Stimulated activated CD8-positive, alpha-beta memory T cell treated with anti-CD3 and anti-CD28 coated beads, Interleukin-4, amount 100 ng/mL, for 48 hours (primary cell): ENCODE measurements around the gene TBC1D14.

Experiments used
- DNase-seq: peaks from one replicate; pipeline ENCODE4 v3.0.0-alpha.2; 2020

The TBC1D14 gene

GRCh38 chr4:7027284-7027683 lies 117.7 kb downstream of the TBC1D14 start:
- DNase-seq: no peak

- DNase-seq: no peak
These were observed 118.3 kb downstream of the TBC1D14 start for GRCh38 chr4:7027913-7028312.

- DNase-seq: no peak
These were observed 119.6 kb downstream of the TBC1D14 start for GRCh38 chr4:7029212-7029611.

GRCh38 chr4:7029921-7030320 lies 120.3 kb downstream of the TBC1D14 start:
- DNase-seq: no peak

- DNase-seq: no peak
These were observed 121.2 kb downstream of the TBC1D14 start for GRCh38 chr4:7030856-7031255.

- DNase-seq: no peak
These were observed 122.2 kb downstream of the TBC1D14 start for GRCh38 chr4:7031558-7032449.

- no peak for DNase-seq
These were observed 123.0 kb downstream of the TBC1D14 start for GRCh38 chr4:7032596-7032995.

GRCh38 chr4:7034262-7035081 lies 124.8 kb downstream of the TBC1D14 start:
- no peak for DNase-seq

- DNase-seq: no peak
These were observed 127.8 kb downstream of the TBC1D14 start for GRCh38 chr4:7037425-7037824.

- DNase-seq: no peak
These were observed 131.1 kb downstream of the TBC1D14 start for GRCh38 chr4:7040765-7041164.

GRCh38 chr4:7041246-7041645 lies 131.6 kb downstream of the TBC1D14 start:
- no peak for DNase-seq

GRCh38 chr4:7041801-7042502 lies 132.3 kb downstream of the TBC1D14 start:
- no peak for DNase-seq

GRCh38 chr4:7042503-7043283 lies 133.1 kb downstream of the TBC1D14 start:
- DNase-seq: peak; percentile 94

- DNase-seq: peak; percentile 63
These were observed 133.9 kb downstream of the TBC1D14 start, which contains the start of gene TADA2B for GRCh38 chr4:7043284-7044136. TSS of gene TADA2B (plus strand) at chr4:7043372. CDS start at chr4:7043580, 208 bp downstream.

GRCh38 chr4:7044137-7044930 lies 134.7 kb downstream of the TBC1D14 start:
- DNase-seq: no peak

GRCh38 chr4:7045553-7045952 lies 135.9 kb downstream of the TBC1D14 start:
- DNase-seq: no peak

GRCh38 chr4:7045961-7046921 lies 136.6 kb downstream of the TBC1D14 start:
- DNase-seq: no peak

- DNase-seq: no peak
These were observed 137.3 kb downstream of the TBC1D14 start for GRCh38 chr4:7046971-7047370.

- no peak for DNase-seq
These were observed 139.0 kb downstream of the TBC1D14 start for GRCh38 chr4:7048642-7049041.
